ENCODE measurements around the gene HIF3A. TPM values are rescaled to one million over a fixed set of nuclear protein-coding genes. Genes with fewer than 3 reads are reported as not detected.

The HIF3A gene
- total and polyA plus RNA-seq, 2 of the 8 experiments (the other 6 are each of a cell fraction or from before 2014, with no cell fraction given): 38.6 to 38.8 TPM

DNA sequence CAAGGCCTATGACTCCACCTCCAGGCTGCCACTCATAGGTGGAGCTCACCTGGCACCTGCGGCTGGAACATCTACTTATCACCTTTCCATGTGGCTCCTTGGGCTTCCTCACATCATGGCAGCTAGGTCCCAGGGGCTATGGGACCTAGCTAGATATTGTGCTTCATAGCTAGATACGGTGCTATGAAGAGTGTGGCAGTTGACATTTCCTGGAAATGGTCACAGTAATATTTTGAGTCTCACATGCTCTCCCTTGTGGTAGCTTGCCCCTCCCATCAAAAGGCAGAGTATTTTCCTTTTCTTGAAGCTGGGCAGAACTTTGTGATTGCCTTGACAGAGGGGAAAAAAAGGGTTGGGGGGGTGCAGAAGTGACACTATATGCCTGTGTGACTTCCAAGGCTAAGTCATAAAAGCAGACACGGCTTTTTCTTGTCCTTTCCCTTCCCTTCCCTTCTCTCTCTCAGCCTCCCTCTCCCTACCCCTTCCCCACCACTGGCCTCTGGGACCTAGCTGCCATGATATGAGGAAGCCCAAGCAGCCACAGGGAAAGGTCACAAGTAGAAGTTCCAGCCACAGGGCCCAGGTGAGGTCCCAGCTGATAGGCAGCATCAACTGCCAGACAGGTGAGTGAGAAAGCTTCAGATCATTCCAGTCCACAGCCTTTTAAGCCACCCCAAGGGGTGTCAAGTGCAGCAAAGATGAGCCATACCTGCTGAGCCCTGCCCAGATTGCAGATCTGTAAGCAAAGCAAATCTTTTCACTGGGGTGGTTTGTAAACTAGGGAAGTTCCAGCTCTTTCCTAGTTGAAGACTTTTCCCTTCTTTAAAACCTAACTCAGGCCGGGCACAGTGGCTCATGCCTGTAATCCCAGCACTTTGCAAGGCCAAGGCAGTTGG lies 6.9 kb upstream of the HIF3A start:
- peaks cover 6% of the 10 kb centered on the region; the same call in 1 of the 2 replicates for H3K23me2 ChIP-seq (ENCODE audit: low read depth, low read length)
- H3K23ac ChIP-seq (ENCODE audit: insufficient read length): no peak overlapping the region
- no peaks in the 10 kb centered on the region for H3K79me2 ChIP-seq (ENCODE audit: control insufficient read depth in 1 of 2, insufficient read depth in 2 of 2, low read length in 2 of 2)
- H3K4me3 ChIP-seq (ENCODE audit: extremely low read depth in 1 of 4, insufficient read depth in 2 of 4, low read depth in 3 of 4, low read length in 4 of 4): no peak overlapping the region
- H2AK5ac ChIP-seq (ENCODE audit: low read depth, low read length): no peak overlapping the region
- no peak overlapping the region for H4K5ac ChIP-seq (ENCODE audit: insufficient read length, low read depth, low read length)
- no peak overlapping the region for H3K14ac ChIP-seq (ENCODE audit: insufficient read length)
- H4K8ac ChIP-seq (ENCODE audit: extremely low read depth, insufficient read depth, low read length): no peak overlapping the region
- FAIRE-seq: no peak
- no peak overlapping the region for H3K27ac ChIP-seq (ENCODE audit: low read depth, low read length)
- CTCF ChIA-PET (ENCODE audit: partially characterized antibody): interaction anchor here (0.5 to 15.4 kb wide), 7 partner anchors 7 to 550 kb away, joined by 3 to 145 read pairs (median 4); no protein-coding TSS in a partner anchor
- H2BK12ac ChIP-seq (ENCODE audit: low read depth, low read length): no peak overlapping the region
- no peak overlapping the region for H2BK20ac ChIP-seq (ENCODE audit: low read length)
- no peak overlapping the region for H2BK120ac ChIP-seq (replicated peaks; ENCODE audit: low read depth, low read length)
- no peaks in the 10 kb centered on the region for H3K9me3 ChIP-seq (ENCODE audit: insufficient read depth in 2 of 2, low read depth in 1 of 2, low read length in 1 of 2)
- H3K4me1 ChIP-seq (replicated peaks in 1 of 4; ENCODE audit: control insufficient read depth in 3 of 4, insufficient read depth in 4 of 4, low read length in 3 of 4): no peaks in the 10 kb centered on the region
- H3K18ac ChIP-seq (ENCODE audit: extremely low read depth, low read length): no peak overlapping the region
- H3K4ac ChIP-seq (replicated peaks; ENCODE audit: insufficient read length, low read depth, low read length): no peak overlapping the region
- WGBS, 2 experiments (ENCODE audit: extremely low coverage in 1 of 2, insufficient coverage in 1 of 2, insufficient read length in 1 of 2, insufficient replicate concordance in 2 of 2, low coverage in 1 of 2, low lambda C conversion rate in 2 of 2, missing lambda C conversion rate in 1 of 2): 79% methylated on average over 4 of the region's 4 CpGs; no CpG with 5 or more reads in 1 of the 2 experiments
- peaks cover 0 to 3% of the 10 kb centered on the region in 2 experiments for H4K20me1 ChIP-seq (replicated peaks in 1 of 2; ENCODE audit: control insufficient read depth in 1 of 2, insufficient read depth in 2 of 2, low read length in 2 of 2)
- no peak overlapping the region for H3K56ac ChIP-seq (replicated peaks; ENCODE audit: insufficient read length, low read depth, low read length)
- H3K27me3 ChIP-seq (replicated peaks in 1 of 4; ENCODE audit: control insufficient read depth in 3 of 4, extremely low read depth in 1 of 4, insufficient read depth in 3 of 4, low read length in 3 of 4): no peaks in the 10 kb centered on the region
- H3K79me1 ChIP-seq (ENCODE audit: low read depth, low read length): no peaks in the 10 kb centered on the region
- 0 out of 2 replicates have a peak overlapping the region, but pooled peaks have one; percentile 55 for H2BK15ac ChIP-seq (ENCODE audit: low read length)
- no peak overlapping the region for H3K4me2 ChIP-seq (ENCODE audit: insufficient read depth in 1 of 2, low read depth in 2 of 2, low read length in 2 of 2)
- no peak overlapping the region for H3K9ac ChIP-seq (replicated peaks in 1 of 4; ENCODE audit: extremely low read depth in 1 of 4, low read depth in 3 of 4, low read length in 3 of 4)
- no peak overlapping the region for H2BK5ac ChIP-seq (ENCODE audit: low read depth, low read length)
- H3K36me3 ChIP-seq (ENCODE audit: control insufficient read depth in 2 of 4, insufficient read depth in 4 of 4, low read length in 3 of 4): no peaks in the 10 kb centered on the region
- POLR2A ChIA-PET (ENCODE audit: partially characterized antibody): interaction anchor here (0.6 kb wide), 1 partner anchor 245 kb away, joined by 3 read pairs; no protein-coding TSS in a partner anchor
- H2AFZ ChIP-seq (ENCODE audit: low read length): no peak overlapping the region
- DNase-seq (ENCODE audit: low read depth in 1 of 2, low spot score in 2 of 2): no peak
- H4K91ac ChIP-seq (replicated peaks; ENCODE audit: insufficient read length, low read length): no peak overlapping the region
- TF ChIP-seq SUZ12 (IDR thresholded peaks at IDR 0.05; ENCODE audit: low read length): no peak
- TF ChIP-seq CHD2 (IDR thresholded peaks at IDR 0.05; ENCODE audit: low read length): no peak
- no peak for TF ChIP-seq ZNF274 (IDR thresholded peaks at IDR 0.05; ENCODE audit: borderline replicate concordance, extremely low read depth, low read length)
- TF ChIP-seq, protein P1, sequence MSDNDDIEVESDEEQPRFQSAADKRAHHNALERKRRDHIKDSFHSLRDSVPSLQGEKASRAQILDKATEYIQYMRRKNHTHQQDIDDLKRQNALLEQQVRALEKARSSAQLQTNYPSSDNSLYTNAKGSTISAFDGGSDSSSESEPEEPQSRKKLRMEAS (IDR thresholded peaks at IDR 0.05): no peak
- TF ChIP-seq BACH1 (IDR thresholded peaks at IDR 0.05; ENCODE audit: low read length): no peak
- TF ChIP-seq TAF7 (optimal IDR thresholded peaks at IDR 0.05; ENCODE audit: borderline replicate concordance, low read depth, low read length): no peak
- TF ChIP-seq, protein P2, sequence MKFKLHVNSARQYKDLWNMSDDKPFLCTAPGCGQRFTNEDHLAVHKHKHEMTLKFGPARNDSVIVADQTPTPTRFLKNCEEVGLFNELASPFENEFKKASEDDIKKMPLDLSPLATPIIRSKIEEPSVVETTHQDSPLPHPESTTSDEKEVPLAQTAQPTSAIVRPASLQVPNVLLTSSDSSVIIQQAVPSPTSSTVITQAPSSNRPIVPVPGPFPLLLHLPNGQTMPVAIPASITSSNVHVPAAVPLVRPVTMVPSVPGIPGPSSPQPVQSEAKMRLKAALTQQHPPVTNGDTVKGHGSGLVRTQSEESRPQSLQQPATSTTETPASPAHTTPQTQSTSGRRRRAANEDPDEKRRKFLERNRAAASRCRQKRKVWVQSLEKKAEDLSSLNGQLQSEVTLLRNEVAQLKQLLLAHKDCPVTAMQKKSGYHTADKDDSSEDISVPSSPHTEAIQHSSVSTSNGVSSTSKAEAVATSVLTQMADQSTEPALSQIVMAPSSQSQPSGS (IDR thresholded peaks at IDR 0.05; ENCODE audit: low read length): no peak
- no peak for TF ChIP-seq CBX8 (IDR thresholded peaks at IDR 0.05; ENCODE audit: borderline replicate concordance, low read depth, low read length)
- TF ChIP-seq, protein P3, sequence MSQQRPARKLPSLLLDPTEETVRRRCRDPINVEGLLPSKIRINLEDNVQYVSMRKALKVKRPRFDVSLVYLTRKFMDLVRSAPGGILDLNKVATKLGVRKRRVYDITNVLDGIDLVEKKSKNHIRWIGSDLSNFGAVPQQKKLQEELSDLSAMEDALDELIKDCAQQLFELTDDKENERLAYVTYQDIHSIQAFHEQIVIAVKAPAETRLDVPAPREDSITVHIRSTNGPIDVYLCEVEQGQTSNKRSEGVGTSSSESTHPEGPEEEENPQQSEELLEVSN (IDR thresholded peaks at IDR 0.05): no peak

Data from H1 (cell line).